HEK293 (cell line): ENCODE measurements around the gene PAQR5.
A peak's percentile ranks its signal among the peaks of the same experiment; 100 is the strongest.
"Not testable (repeated sequence)": the region's sequence is repeated elsewhere in the genome, so short reads cannot be mapped to it uniquely, and the experiment has no call there.

Experiments
- CTCF ChIA-PET: fragments of 350-600 bp; formaldehyde crosslinking; extraction: SDS; loops from one replicate; lab custom pipeline; 2021; ENCODE audit warnings: antibody characterized with exemption; lab: Yijun Ruan, JAX
- POLR2A ChIA-PET: fragments of 300-600 bp; formaldehyde crosslinking; extraction: SDS; loops from one replicate; lab custom pipeline; 2020; ENCODE audit warnings: antibody characterized with exemption, inconsistent platforms; lab: Yijun Ruan, JAX
- H3K27ac ChIP-seq: fragments of 200-500 bp; sonication (Bioruptor generic); 2 replicates; pipeline ENCODE4 v1.5.1; 2014; ENCODE audit warnings: low read depth, low read length, control low read depth, inconsistent platforms; ENCODE audit errors: extremely low read depth
- H3K36me3 ChIP-seq, 2 experiments: fragments of 200-500 bp in 1 of 2; sonication (Bioruptor generic) in 1 of 2; 1 replicate in 1 of 2; 2 replicates in 1 of 2; pipeline ENCODE4 v1.5.1; 2014 to 2017; ENCODE audit warnings: inconsistent platforms in 2 of 2, low read length in 2 of 2; ENCODE audit not compliant: control insufficient read depth in 2 of 2, insufficient read depth in 1 of 2
- H3K4me1 ChIP-seq: fragments of 200-500 bp; sonication (Bioruptor generic); 2 replicates; pipeline ENCODE4 v1.5.1; 2014; ENCODE audit warnings: mild to moderate bottlenecking, low read length, inconsistent platforms; ENCODE audit not compliant: control insufficient read depth, insufficient read depth
- H3K4me3 ChIP-seq: 2 replicates; pipeline ENCODE4 v1.5.1; 2011; ENCODE audit warnings: low read depth, mild to moderate bottlenecking, control low read depth, low read length, moderate library complexity
- H3K9me3 ChIP-seq: fragments of 200-500 bp; sonication (Bioruptor generic); 2 replicates; pipeline ENCODE4 v1.5.1; 2014; ENCODE audit warnings: low read depth, low read length, inconsistent platforms; ENCODE audit not compliant: control insufficient read depth, insufficient read depth
- EGR2 ChIP-seq: fragments of 450-650 bp; formaldehyde crosslinking; IDR thresholded peaks from 2 replicates; pipeline ENCODE4 v1.5.1; 2016; ENCODE audit warnings: low read depth, missing biosample characterization, missing genetic modification characterization
- ZNF350 ChIP-seq: fragments of 450-650 bp; formaldehyde crosslinking; IDR thresholded peaks from 2 replicates; pipeline ENCODE4 v1.5.0; 2017; ENCODE audit warnings: missing biosample characterization, mild to moderate bottlenecking, missing genetic modification characterization
- ZNF600 ChIP-seq: fragments of 450-650 bp; formaldehyde crosslinking; IDR thresholded peaks from 2 replicates; pipeline ENCODE4 v1.5.1; 2016; ENCODE audit warnings: missing biosample characterization, missing genetic modification characterization
- TF ChIP-seq, protein P1 (sequence below): fragments of 450-650 bp; formaldehyde crosslinking; IDR thresholded peaks from 2 replicates; pipeline ENCODE4 v1.5.1; 2016; ENCODE audit warnings: missing biosample characterization, missing genetic modification characterization
- TF ChIP-seq, protein P2 (sequence below): fragments of 450-650 bp; formaldehyde crosslinking; IDR thresholded peaks from 2 replicates; pipeline ENCODE4 v1.5.1; 2016; ENCODE audit warnings: missing biosample characterization, missing genetic modification characterization, borderline replicate concordance

The PAQR5 gene

DNA sequence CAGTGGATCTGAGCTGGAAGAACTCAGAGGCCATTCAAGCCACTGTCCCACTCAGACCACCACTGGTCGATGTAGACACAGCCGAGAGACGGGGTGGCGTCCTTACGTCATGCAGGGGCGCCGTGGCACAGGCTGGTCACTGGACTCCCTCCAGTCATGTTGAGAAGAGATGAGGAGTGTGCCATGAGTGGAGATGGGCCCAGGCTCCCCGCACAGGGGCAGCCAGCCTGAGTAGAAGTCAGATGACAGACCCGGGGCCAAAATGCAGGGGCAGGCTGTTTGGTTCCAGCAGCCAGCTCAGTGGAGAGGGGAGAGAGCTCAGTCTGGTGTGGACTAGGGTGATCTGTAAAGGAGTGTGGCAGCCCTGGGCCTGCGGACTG, 82.0 kb downstream of the PAQR5 start:
- POLR2A ChIA-PET: no interaction called here
- Histone ChIP-seq H3K4me3 (no peak overlapping the region), H3K4me1 (no peaks in the 10 kb centered on the region), H3K36me3 (no peaks in the 10 kb centered on the region; a peak in 1 of 3 replicates), H3K9me3 (no peaks in the 10 kb centered on the region), H3K27ac (no peak overlapping the region)
- CTCF ChIA-PET: interaction anchor here (0.9 to 3.3 kb wide), 6 partner anchors 8 to 152 kb away, joined by 3 to 14 read pairs (median 3); no protein-coding TSS in a partner anchor
- no peak for TF ChIP-seq ZNF350
- TF ChIP-seq, protein P1, sequence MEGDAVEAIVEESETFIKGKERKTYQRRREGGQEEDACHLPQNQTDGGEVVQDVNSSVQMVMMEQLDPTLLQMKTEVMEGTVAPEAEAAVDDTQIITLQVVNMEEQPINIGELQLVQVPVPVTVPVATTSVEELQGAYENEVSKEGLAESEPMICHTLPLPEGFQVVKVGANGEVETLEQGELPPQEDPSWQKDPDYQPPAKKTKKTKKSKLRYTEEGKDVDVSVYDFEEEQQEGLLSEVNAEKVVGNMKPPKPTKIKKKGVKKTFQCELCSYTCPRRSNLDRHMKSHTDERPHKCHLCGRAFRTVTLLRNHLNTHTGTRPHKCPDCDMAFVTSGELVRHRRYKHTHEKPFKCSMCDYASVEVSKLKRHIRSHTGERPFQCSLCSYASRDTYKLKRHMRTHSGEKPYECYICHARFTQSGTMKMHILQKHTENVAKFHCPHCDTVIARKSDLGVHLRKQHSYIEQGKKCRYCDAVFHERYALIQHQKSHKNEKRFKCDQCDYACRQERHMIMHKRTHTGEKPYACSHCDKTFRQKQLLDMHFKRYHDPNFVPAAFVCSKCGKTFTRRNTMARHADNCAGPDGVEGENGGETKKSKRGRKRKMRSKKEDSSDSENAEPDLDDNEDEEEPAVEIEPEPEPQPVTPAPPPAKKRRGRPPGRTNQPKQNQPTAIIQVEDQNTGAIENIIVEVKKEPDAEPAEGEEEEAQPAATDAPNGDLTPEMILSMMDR (tag by site-specific recombination): peak; percentile 2; the same call in 1 of the 2 replicates

DNA sequence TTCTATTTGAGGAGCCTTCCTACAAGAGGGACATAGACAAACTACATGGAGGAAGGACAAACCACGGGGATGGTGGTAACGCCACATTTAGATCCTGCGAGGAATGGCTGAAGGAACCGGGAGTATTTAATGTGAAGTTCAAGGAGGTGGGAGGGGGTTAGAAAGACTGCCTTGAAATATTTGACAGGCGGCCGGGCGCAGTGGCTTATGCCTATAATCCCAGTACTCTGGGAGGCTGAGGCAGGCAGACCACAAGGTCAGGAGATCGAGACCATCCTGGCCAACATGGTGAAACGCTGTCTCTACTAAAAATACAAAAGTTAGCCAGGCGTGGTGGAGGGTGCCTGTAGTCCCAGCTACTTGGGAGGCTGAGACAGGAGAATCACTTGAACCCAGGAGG, 83.5 kb downstream of the PAQR5 start:
- H3K4me3 ChIP-seq, POLR2A ChIA-PET, H3K36me3 ChIP-seq, H3K9me3 ChIP-seq, H3K27ac ChIP-seq, H3K4me1 ChIP-seq: not testable (repeated sequence)
- CTCF ChIA-PET: interaction anchor here (0.9 to 3.3 kb wide), 3 partner anchors 10 to 38 kb away, joined by 3 to 14 read pairs (median 7); no protein-coding TSS in a partner anchor

DNA sequence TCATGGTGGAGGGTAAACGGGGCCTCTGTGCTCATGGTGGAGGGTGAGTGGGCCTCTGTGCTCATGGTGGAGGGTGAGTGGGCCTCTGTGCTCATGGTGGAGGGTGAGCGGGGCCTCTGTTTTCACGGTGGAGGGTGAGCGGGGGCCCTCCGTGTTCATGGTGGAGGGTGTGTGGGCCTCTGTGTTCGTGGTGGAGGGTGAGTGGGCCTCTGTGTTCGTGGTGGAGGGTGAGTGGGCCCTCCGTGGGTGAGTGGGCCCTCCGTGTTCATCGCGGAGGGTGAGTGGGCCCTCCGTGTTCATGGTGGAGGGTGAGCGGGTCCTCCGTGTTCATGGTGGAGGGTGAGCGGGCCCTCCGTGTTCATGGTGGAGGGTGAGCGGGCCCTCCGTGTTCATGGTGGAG, 85.4 kb downstream of the PAQR5 start:
- H3K9me3 ChIP-seq, H3K27ac ChIP-seq: not testable (repeated sequence)
- peak; percentile 28; the same call in 1 of the 2 replicates for TF ChIP-seq EGR2 (tag by site-specific recombination)
- TF ChIP-seq, all 188 proteins: peak for 1; not testable (repeated sequence) for 187
- H3K4me3 ChIP-seq, H3K36me3 ChIP-seq, H3K4me1 ChIP-seq, POLR2A ChIA-PET: not testable (repeated sequence)
- CTCF ChIA-PET: interaction anchor here (1.5 kb wide), 1 partner anchor 10 kb away, joined by 12 read pairs; no protein-coding TSS in a partner anchor

DNA sequence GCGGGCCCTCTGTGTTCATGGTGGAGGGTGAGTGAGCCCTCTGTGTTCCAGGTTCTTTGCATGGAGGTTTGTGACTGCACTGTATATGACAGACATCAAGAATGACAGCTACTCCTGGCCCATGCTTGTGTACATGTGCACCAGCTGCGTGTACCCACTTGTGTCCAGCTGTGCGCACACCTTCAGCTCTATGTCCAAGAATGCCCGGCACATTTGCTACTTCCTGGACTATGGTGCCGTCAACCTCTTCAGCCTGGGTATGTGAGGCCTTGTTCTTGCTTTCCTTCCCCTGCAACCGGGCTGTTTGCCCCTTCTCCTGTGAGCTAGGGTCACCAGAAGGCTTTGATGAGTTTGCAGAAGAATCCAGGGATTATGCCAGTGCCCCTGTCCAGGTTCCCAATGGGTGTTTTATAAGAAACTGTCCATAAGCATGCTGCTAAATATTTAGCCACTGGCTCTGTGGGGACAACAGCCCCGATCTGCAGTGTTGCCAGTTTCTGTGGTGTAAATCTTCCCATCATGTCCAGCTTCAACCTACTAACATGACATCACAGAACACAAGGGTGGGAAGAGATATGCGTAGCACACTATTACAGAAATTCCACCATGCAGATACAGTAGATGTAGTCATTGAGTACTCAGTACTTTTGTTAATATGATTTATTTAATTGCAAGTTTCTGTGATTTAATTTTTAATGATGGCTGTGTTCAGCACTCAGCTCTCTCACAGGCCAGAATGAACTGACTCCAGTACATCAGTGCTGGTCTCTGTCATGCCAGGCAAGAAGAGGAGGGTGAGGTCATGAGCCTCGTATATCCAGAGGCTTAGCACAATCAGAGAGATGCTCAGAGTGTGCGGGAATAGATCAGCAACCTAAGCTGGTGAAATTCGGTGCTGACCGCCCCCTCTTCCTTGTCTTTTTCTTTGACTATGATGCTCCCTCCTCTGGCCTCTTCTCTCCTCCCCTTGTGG, 86.2 kb downstream of the PAQR5 start:
- no peaks in the 10 kb centered on the region for H3K9me3 ChIP-seq
- no peaks in the 10 kb centered on the region for H3K4me1 ChIP-seq
- CTCF ChIA-PET: interaction anchor here (0.6 to 1.5 kb wide), 4 partner anchors 9 to 1187 kb away, joined by 3 to 12 read pairs (median 4); no protein-coding TSS in a partner anchor
- POLR2A ChIA-PET: no interaction called here
- TF ChIP-seq, protein P2, sequence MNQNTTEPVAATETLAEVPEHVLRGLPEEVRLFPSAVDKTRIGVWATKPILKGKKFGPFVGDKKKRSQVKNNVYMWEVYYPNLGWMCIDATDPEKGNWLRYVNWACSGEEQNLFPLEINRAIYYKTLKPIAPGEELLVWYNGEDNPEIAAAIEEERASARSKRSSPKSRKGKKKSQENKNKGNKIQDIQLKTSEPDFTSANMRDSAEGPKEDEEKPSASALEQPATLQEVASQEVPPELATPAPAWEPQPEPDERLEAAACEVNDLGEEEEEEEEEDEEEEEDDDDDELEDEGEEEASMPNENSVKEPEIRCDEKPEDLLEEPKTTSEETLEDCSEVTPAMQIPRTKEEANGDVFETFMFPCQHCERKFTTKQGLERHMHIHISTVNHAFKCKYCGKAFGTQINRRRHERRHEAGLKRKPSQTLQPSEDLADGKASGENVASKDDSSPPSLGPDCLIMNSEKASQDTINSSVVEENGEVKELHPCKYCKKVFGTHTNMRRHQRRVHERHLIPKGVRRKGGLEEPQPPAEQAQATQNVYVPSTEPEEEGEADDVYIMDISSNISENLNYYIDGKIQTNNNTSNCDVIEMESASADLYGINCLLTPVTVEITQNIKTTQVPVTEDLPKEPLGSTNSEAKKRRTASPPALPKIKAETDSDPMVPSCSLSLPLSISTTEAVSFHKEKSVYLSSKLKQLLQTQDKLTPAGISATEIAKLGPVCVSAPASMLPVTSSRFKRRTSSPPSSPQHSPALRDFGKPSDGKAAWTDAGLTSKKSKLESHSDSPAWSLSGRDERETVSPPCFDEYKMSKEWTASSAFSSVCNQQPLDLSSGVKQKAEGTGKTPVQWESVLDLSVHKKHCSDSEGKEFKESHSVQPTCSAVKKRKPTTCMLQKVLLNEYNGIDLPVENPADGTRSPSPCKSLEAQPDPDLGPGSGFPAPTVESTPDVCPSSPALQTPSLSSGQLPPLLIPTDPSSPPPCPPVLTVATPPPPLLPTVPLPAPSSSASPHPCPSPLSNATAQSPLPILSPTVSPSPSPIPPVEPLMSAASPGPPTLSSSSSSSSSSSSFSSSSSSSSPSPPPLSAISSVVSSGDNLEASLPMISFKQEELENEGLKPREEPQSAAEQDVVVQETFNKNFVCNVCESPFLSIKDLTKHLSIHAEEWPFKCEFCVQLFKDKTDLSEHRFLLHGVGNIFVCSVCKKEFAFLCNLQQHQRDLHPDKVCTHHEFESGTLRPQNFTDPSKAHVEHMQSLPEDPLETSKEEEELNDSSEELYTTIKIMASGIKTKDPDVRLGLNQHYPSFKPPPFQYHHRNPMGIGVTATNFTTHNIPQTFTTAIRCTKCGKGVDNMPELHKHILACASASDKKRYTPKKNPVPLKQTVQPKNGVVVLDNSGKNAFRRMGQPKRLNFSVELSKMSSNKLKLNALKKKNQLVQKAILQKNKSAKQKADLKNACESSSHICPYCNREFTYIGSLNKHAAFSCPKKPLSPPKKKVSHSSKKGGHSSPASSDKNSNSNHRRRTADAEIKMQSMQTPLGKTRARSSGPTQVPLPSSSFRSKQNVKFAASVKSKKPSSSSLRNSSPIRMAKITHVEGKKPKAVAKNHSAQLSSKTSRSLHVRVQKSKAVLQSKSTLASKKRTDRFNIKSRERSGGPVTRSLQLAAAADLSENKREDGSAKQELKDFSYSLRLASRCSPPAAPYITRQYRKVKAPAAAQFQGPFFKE (tag by site-specific recombination): no peak
- TF ChIP-seq ZNF600 (tag by site-specific recombination): 0 out of 2 replicates have a peak, but pooled peaks have one; percentile 19
- H3K36me3 ChIP-seq: no peaks in the 10 kb centered on the region; a peak in 1 of 3 replicates
- no peak overlapping the region for H3K27ac ChIP-seq
- H3K4me3 ChIP-seq: no peak overlapping the region
